Measurements from ENCODE around the gene CCM2.
A peak's percentile ranks its signal among the peaks of the same experiment; 100 is the strongest.

Gene CCM2

GRCh38 chr7:44986218-44987053 lies 13.6 kb upstream of the CCM2 start:
- Histone ChIP-seq H3K9me2 (replicated peaks; ENCODE audit: insufficient read depth, low read length) (no peaks in the 10 kb centered on the region), H3K27ac (ENCODE audit: low read length) (peak overlapping the region; percentile 51), H3K4me2 (ENCODE audit: low read depth, low read length) (peak overlapping the region; percentile 85), H3K4me3 (ENCODE audit: low read length) (peak overlapping the region; percentile 78), H3K27me3 (replicated peaks; ENCODE audit: insufficient read depth, low read length) (no peaks in the 10 kb centered on the region), H3K9ac (ENCODE audit: low read length) (peak overlapping the region; percentile 84), H3K4me1 (ENCODE audit: low read length) (peaks cover 31% of the 10 kb centered on the region), H3F3A (ENCODE audit: insufficient read depth, low read length) (peaks cover 31% of the 10 kb centered on the region), H3K36me3 (replicated peaks; ENCODE audit: insufficient read depth, low read length) (peaks cover 13% of the 10 kb centered on the region; the same call in 1 of the 2 replicates), H4K20me1 (ENCODE audit: insufficient read depth, low read length) (no peaks in the 10 kb centered on the region), H3K79me2 (ENCODE audit: low read length) (peaks cover 30% of the 10 kb centered on the region), H2AFZ (ENCODE audit: low read length) (peak overlapping the region; percentile 53; the same call in 1 of the 2 replicates), H3K9me3 (replicated peaks; ENCODE audit: insufficient read depth, low read length) (no peaks in the 10 kb centered on the region)
- DNase-seq: peak; percentile 85
- TF ChIP-seq EZH2 (optimal IDR thresholded peaks at IDR 0.05; ENCODE audit: low read depth, low read length) (no peak), CTCF (IDR thresholded peaks at IDR 0.05; ENCODE audit: low read length) (no peak), EZH2phosphoT487 (IDR thresholded peaks at IDR 0.05; ENCODE audit: low read length) (no peak)

GRCh38 chr7:44987457-44987856 lies 12.5 kb upstream of the CCM2 start:
- H2AFZ ChIP-seq (ENCODE audit: low read length): no peak overlapping the region
- no peak for DNase-seq
- peaks cover 26% of the 10 kb centered on the region for H3F3A ChIP-seq (ENCODE audit: insufficient read depth, low read length)
- no peak overlapping the region for H3K9ac ChIP-seq (ENCODE audit: low read length)
- H4K20me1 ChIP-seq (ENCODE audit: insufficient read depth, low read length): no peaks in the 10 kb centered on the region
- peaks cover 26% of the 10 kb centered on the region for H3K4me1 ChIP-seq (ENCODE audit: low read length)
- no peaks in the 10 kb centered on the region for H3K9me2 ChIP-seq (replicated peaks; ENCODE audit: insufficient read depth, low read length)
- peaks cover 30% of the 10 kb centered on the region for H3K79me2 ChIP-seq (ENCODE audit: low read length)
- no peak overlapping the region for H3K4me3 ChIP-seq (ENCODE audit: low read length)
- H3K4me2 ChIP-seq (ENCODE audit: low read depth, low read length): no peak overlapping the region
- no peak overlapping the region for H3K27ac ChIP-seq (ENCODE audit: low read length)
- no peaks in the 10 kb centered on the region for H3K27me3 ChIP-seq (replicated peaks; ENCODE audit: insufficient read depth, low read length)
- no peaks in the 10 kb centered on the region for H3K9me3 ChIP-seq (replicated peaks; ENCODE audit: insufficient read depth, low read length)
- H3K36me3 ChIP-seq (replicated peaks; ENCODE audit: insufficient read depth, low read length): peaks cover 13% of the 10 kb centered on the region; the same call in 1 of the 2 replicates
- TF ChIP-seq EZH2 (optimal IDR thresholded peaks at IDR 0.05; ENCODE audit: low read depth, low read length) (no peak), CTCF (IDR thresholded peaks at IDR 0.05; ENCODE audit: low read length) (no peak), EZH2phosphoT487 (IDR thresholded peaks at IDR 0.05; ENCODE audit: low read length) (no peak)

GRCh38 chr7:44987996-44988395 lies 12.0 kb upstream of the CCM2 start:
- Histone ChIP-seq H3K9me3 (replicated peaks; ENCODE audit: insufficient read depth, low read length) (no peaks in the 10 kb centered on the region), H2AFZ (ENCODE audit: low read length) (no peak overlapping the region), H3K9me2 (replicated peaks; ENCODE audit: insufficient read depth, low read length) (no peaks in the 10 kb centered on the region), H4K20me1 (ENCODE audit: insufficient read depth, low read length) (no peaks in the 10 kb centered on the region), H3F3A (ENCODE audit: insufficient read depth, low read length) (peaks cover 24% of the 10 kb centered on the region), H3K9ac (ENCODE audit: low read length) (no peak overlapping the region), H3K4me2 (ENCODE audit: low read depth, low read length) (no peak overlapping the region), H3K36me3 (replicated peaks; ENCODE audit: insufficient read depth, low read length) (peaks cover 11% of the 10 kb centered on the region; the same call in 1 of the 2 replicates), H3K79me2 (ENCODE audit: low read length) (peaks cover 30% of the 10 kb centered on the region), H3K27me3 (replicated peaks; ENCODE audit: insufficient read depth, low read length) (no peaks in the 10 kb centered on the region), H3K4me3 (ENCODE audit: low read length) (no peak overlapping the region), H3K27ac (ENCODE audit: low read length) (no peak overlapping the region), H3K4me1 (ENCODE audit: low read length) (peaks cover 23% of the 10 kb centered on the region)
- no peak for DNase-seq
- TF ChIP-seq EZH2 (optimal IDR thresholded peaks at IDR 0.05; ENCODE audit: low read depth, low read length): no peak
- TF ChIP-seq EZH2phosphoT487 (IDR thresholded peaks at IDR 0.05; ENCODE audit: low read length): no peak
- no peak for TF ChIP-seq CTCF (IDR thresholded peaks at IDR 0.05; ENCODE audit: low read length)
